Heart right ventricle (tissue), 16 donors: ENCODE data around the gene CYYR1. TPM values are rescaled to one million over a fixed set of nuclear protein-coding genes. Genes with fewer than 3 reads are reported as not detected.

Source experiments
- ATAC-seq, 8 donors: fragments of 200-7000 bp; cut with Tn5 transposase; one replicate each; pipeline ENCODE4 v1.9.1; 2020; ENCODE audit warnings: mild to moderate bottlenecking in 8 of 8, moderate library complexity in 8 of 8, moderate number of reproducible peaks in 1 of 8
- DNase-seq, 2 donors: peaks; one replicate each; pipeline ENCODE4 v3.0.0-alpha.2; 2020
- H3K27ac ChIP-seq, 10 donors: fragments of 200-600 bp; sonication (generic) in 2 of 10; one replicate each; pipeline versions ENCODE4 v1.5.0 to v1.8.0; 2020 to 2022; ENCODE audit warnings: mild to moderate bottlenecking in 3 of 10
- H3K27me3 ChIP-seq, 7 donors: fragments of 200-600 bp; one replicate each; pipeline ENCODE4 v1.8.0; 2021 to 2022; ENCODE audit warnings: mild to moderate bottlenecking in 2 of 7
- H3K36me3 ChIP-seq, 9 donors: fragments of 200-600 bp; sonication (generic) in 1 of 9; one replicate each; pipeline versions ENCODE4 v1.5.0 to v1.8.0; 2020 to 2022; ENCODE audit warnings: mild to moderate bottlenecking in 2 of 9
- H3K4me1 ChIP-seq, 9 donors: fragments of 200-600 bp; sonication (generic) in 1 of 9; one replicate each; pipeline versions ENCODE4 v1.5.0 to v1.8.0; 2020 to 2022; ENCODE audit warnings: mild to moderate bottlenecking in 4 of 9
- H3K4me3 ChIP-seq, 10 donors: fragments of 200-600 bp; sonication (generic) in 2 of 10; one replicate each; pipeline versions ENCODE4 v1.5.0 to v1.8.0; 2020 to 2022; ENCODE audit warnings: mild to moderate bottlenecking in 7 of 10, moderate library complexity in 2 of 10
- H3K9me3 ChIP-seq, 11 donors: fragments of 200-600 bp in 10 of 11; sonication (generic) in 2 of 11; one replicate each; pipeline versions ENCODE4 v1.5.0 to v1.8.0; 2013 to 2022; ENCODE audit warnings: mild to moderate bottlenecking in 2 of 11, control low read depth in 1 of 11, moderate library complexity in 1 of 11
- CTCF ChIP-seq, 9 donors: fragments of 200-600 bp; sonication (generic) in 2 of 9; IDR thresholded peaks; one replicate each; pipeline versions ENCODE4 v1.5.0 to v1.8.0; 2021 to 2022; ENCODE audit warnings: antibody characterized with exemption in 9 of 9, mild to moderate bottlenecking in 5 of 9, moderate library complexity in 1 of 9
- WGBS, 2 donors: extraction: QIAGEN DNeasy Blood & Tissue Kit; methylation state at CpG; one replicate each; pipeline ENCODE4 v1.1.7; 2013; ENCODE audit warnings: inconsistent platforms in 1 of 2; 5-methylcytosine and 5-hydroxymethylcytosine counted together
- intact Hi-C, 10 donors: fragments of 100-400 bp; cut with DNase I; formaldehyde crosslinking; loops; one replicate each; pipeline versions ENCODE4 v1.11.1 to v1.14.2; 2022
- polyA plus RNA-seq, 2 donors: library from polyadenylated mRNA; stranded (reverse); fragments of 200-250 nt; gene quantifications; one replicate each; pipeline ENCODE4 v1.2.3, GENCODE V29; 2013
- total RNA-seq, 10 donors: library from RNA; stranded (reverse); fragmentation: NEBNext Ultra II Directional in 3 of 10; extraction: Animal tissue kit (Norgen Biotek cat#: 25700) in 3 of 10; gene quantifications; one replicate each; pipeline versions ENCODE4 v1.2.1 to v1.2.4, GENCODE V29; 2021 to 2023
- donor health status: Arrhythmogenic right ventricular cardiomyopathy.
- donor health status: ischemic (EF 13 %, LVEDD 7.1; RV severe dilation, severe dysfunction).
- donor health status: healthy with polysubstance abuse.
- donor health status: DM: no; HTN: yes; CAD: no.
- donor health status: DM: no; HTN: no; CAD: no.
- donor health status: ischemic (EF 25% LVEDD 6.9; RV normal size, moderate dysfunction).
- donor health status: ischemic (EF 25% LVEDD 5.7; RV mildly dilated, moderate dysfunction).
- donor health status: healthy.
- donor health status: DM: yes; HTN: yes; CAD: no.
- donor health status: Ischemic cardiomyopathy.
- donor health status: ischemic (EF 35%, LVEDD 5.7; RV mildly dilated, moderate dysfunction).
- donor health status: nonischemic (EF 11% LVEDD 7.7; RV severe dilation, severe dysfunction).
- donor health status: DM: yes; HTN: yes; CAD: no.
- donor health status: PGD.
- donor health status: ischemic (EF 29% LVEDD 5.4; RV normal size, mild dysfunction).
- donor health status: nonischemic (EF 23%, LVEDD 6.1; RV moderate dilation, normal function).

CYYR1 gene
- total and polyA plus RNA-seq, 12 donors, result 10.8 to 38.2 (median 15.8) TPM

- WGBS, 2 donors, result 61 to 68% methylated on average over 1 of the region's 1 CpG
- H3K36me3 ChIP-seq, result peaks cover 0 to 5% (median 0%) of the 10 kb centered on the region in 9 donors
- H3K9me3 ChIP-seq, result no peaks in the 10 kb centered on the region
- ATAC-seq (peak in 3 of 8 donors; percentile 50 to 75 (median 70)), DNase-seq (no peak)
- intact Hi-C loops, result loop anchor here in 1 of 10 donors (10.0 kb wide), 1 partner anchor 671 kb away; no protein-coding TSS in a partner anchor
- H3K27me3 ChIP-seq, result no peaks in the 10 kb centered on the region
- H3K4me1 ChIP-seq, result peaks cover 0 to 33% (median 5%) of the 10 kb centered on the region in 9 donors
- peak overlapping the region in 6 of 10 donors; percentile 0 to 62 (median 32) for H3K27ac ChIP-seq
- TF ChIP-seq CTCF (IDR thresholded peaks at IDR 0.05), result no peak
- H3K4me3 ChIP-seq, result no peak overlapping the region
Observed at GRCh38 chr21:26555540-26556146, 17.4 kb downstream of the CYYR1 start.

GRCh38 chr21:26554365-26554764, 18.7 kb downstream of the CYYR1 start:
- intact Hi-C loops, result loop anchor here in 1 of 10 donors (10.0 kb wide), 1 partner anchor 670 kb away; no protein-coding TSS in a partner anchor
- no peak for TF ChIP-seq CTCF (IDR thresholded peaks at IDR 0.05)
- Histone ChIP-seq H3K27me3 (no peaks in the 10 kb centered on the region), H3K9me3 (no peaks in the 10 kb centered on the region), H3K36me3 (peaks cover 0 to 5% (median 0%) of the 10 kb centered on the region in 9 donors), H3K4me1 (peaks cover 0 to 39% (median 6%) of the 10 kb centered on the region in 9 donors), H3K4me3 (no peak overlapping the region), H3K27ac (peak overlapping the region in 5 of 10 donors; percentile 0 to 62 (median 30))
- ATAC-seq (no peak), DNase-seq (no peak)
- 51 to 66% methylated on average over 2 of the region's 2 CpGs for WGBS, 2 donors

DNA sequence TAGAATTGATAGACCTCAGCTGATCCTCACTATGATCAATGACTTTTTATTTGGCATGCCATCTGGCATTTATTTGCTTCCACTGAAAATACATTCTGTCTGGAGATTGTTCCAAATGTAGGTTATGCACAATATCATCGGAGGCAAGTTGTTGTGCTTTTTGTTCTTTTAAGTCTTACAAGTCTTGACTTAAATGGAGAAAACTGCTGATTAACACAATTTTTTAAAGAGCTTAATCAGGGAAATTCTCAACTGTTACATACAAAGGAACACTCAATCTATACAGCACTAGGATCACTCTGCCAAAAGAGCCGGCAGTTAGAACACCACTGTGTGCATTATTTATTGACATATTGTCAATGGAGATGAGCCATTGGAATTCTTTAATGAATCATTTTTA, 19.2 kb downstream of the CYYR1 start:
- no peaks in the 10 kb centered on the region for H3K9me3 ChIP-seq
- intact Hi-C loops, result loop anchor here in 1 of 10 donors (10.0 kb wide), 1 partner anchor 669 kb away; no protein-coding TSS in a partner anchor
- 96 to 97% methylated on average over 2 of the region's 2 CpGs for WGBS, 2 donors
- H3K4me1 ChIP-seq, result peaks cover 0 to 44% (median 6%) of the 10 kb centered on the region in 9 donors
- H3K36me3 ChIP-seq, result peaks cover 0 to under 1% (median 0%) of the 10 kb centered on the region in 9 donors
- ATAC-seq, result no peak
- peak overlapping the region in 3 of 10 donors; percentile 30 to 62 (median 60) for H3K27ac ChIP-seq
- no peak for TF ChIP-seq CTCF (IDR thresholded peaks at IDR 0.05)
- no peak overlapping the region for H3K4me3 ChIP-seq
- H3K27me3 ChIP-seq, result no peaks in the 10 kb centered on the region
- DNase-seq, result no peak

DNA sequence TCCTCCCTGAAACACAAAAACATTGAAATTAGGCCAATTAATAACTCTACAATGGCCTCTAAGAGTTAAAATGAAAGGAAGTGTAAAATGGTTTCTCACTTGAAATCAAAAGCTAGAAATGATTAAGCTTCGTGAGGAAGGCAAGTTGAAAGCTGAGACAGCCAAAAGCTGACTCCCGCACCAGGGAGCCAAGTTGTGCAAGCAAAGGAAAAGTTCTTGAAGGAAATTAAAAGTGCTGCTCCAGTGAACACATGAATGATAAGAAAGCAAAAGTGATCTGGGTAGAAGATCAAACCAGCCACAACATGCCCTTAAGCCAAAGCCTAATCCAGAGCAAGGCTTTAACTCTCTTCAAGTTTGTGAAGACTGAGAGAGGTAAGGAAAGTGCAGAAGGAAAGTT, 22.8 kb downstream of the CYYR1 start:
- TF ChIP-seq CTCF (IDR thresholded peaks at IDR 0.05), result no peak
- no peaks in the 10 kb centered on the region for H3K9me3 ChIP-seq
- peak overlapping the region in 1 of 10 donors; percentile 8 for H3K4me3 ChIP-seq
- H3K27me3 ChIP-seq, result no peaks in the 10 kb centered on the region
- DNase-seq (no peak), ATAC-seq (no peak)
- no peaks in the 10 kb centered on the region for H3K36me3 ChIP-seq
- WGBS, 2 donors, result 42 to 52% methylated on average over 2 of the region's 2 CpGs
- intact Hi-C loops, result loop anchor here in 1 of 10 donors (10.0 kb wide), 1 partner anchor 666 kb away; no protein-coding TSS in a partner anchor
- H3K27ac ChIP-seq, result peak overlapping the region in 6 of 10 donors; percentile 18 to 83 (median 40)
- H3K4me1 ChIP-seq, result peaks cover 0 to 58% (median 8%) of the 10 kb centered on the region in 9 donors
